ENCODE measurements around the gene AQP4. TPM values are rescaled to one million over a fixed set of nuclear protein-coding genes. Genes with fewer than 3 reads are reported as not detected.

Gene AQP4
- total and polyA plus RNA-seq, 3 experiments from 2014 or later = not detected

- Histone ChIP-seq H3K9me3 (ENCODE audit: low read length) (no peaks in the 10 kb centered on the region), H3K27ac (ENCODE audit: low read depth, low read length) (no peak overlapping the region), H3K4me1 (ENCODE audit: insufficient read depth, low read length) (no peaks in the 10 kb centered on the region), H3K27me3 (ENCODE audit: insufficient read depth, low read length, poor library complexity, severe bottlenecking) (no peaks in the 10 kb centered on the region), H3K4me3 (ENCODE audit: low read length) (no peak overlapping the region), H3K36me3 (ENCODE audit: insufficient read depth, low read length) (no peaks in the 10 kb centered on the region)
- Mint-ChIP-seq H3K4me3 (no peak overlapping the region), H3K4me1 (no peaks in the 10 kb centered on the region), H3K27ac (no peak overlapping the region), H3K27me3 (peaks cover 2 to 4% of the 10 kb centered on the region in 2 donors), H3K9me3 (peaks cover 4 to 13% (median 5%) of the 10 kb centered on the region in 5 donors), H3K36me3 (no peaks in the 10 kb centered on the region)
- DNase-seq = no peak
- POLR2A ChIA-PET = no interaction called here
- CTCF ChIA-PET = no interaction called here
Observed at GRCh38 chr18:26863122-26863879, 2.2 kb downstream of the AQP4 start.

GRCh38 chr18:26862084-26862483 is 3.4 kb downstream of the AQP4 start:
- no peak overlapping the region for H3K4me3 Mint-ChIP-seq
- no peaks in the 10 kb centered on the region for H3K4me1 Mint-ChIP-seq
- ChIA-PET POLR2A (no interaction called here), CTCF (no interaction called here)
- peaks cover 4 to 13% (median 7%) of the 10 kb centered on the region in 5 donors for H3K9me3 Mint-ChIP-seq
- H3K36me3 Mint-ChIP-seq = no peaks in the 10 kb centered on the region
- Histone ChIP-seq H3K27me3 (ENCODE audit: insufficient read depth, low read length, poor library complexity, severe bottlenecking) (no peaks in the 10 kb centered on the region), H3K4me3 (ENCODE audit: low read length) (no peak overlapping the region), H3K27ac (ENCODE audit: low read depth, low read length) (no peak overlapping the region), H3K4me1 (ENCODE audit: insufficient read depth, low read length) (no peaks in the 10 kb centered on the region), H3K9me3 (ENCODE audit: low read length) (no peaks in the 10 kb centered on the region), H3K36me3 (ENCODE audit: insufficient read depth, low read length) (no peaks in the 10 kb centered on the region)
- H3K27ac Mint-ChIP-seq = no peak overlapping the region
- DNase-seq = no peak
- peaks cover 2 to 4% of the 10 kb centered on the region in 2 donors for H3K27me3 Mint-ChIP-seq

GRCh38 chr18:26854292-26854881 is 11.1 kb downstream of the AQP4 start:
- no peak overlapping the region for H3K27ac Mint-ChIP-seq
- no peak overlapping the region for H3K4me3 ChIP-seq (ENCODE audit: low read length)
- H3K27ac ChIP-seq (ENCODE audit: low read depth, low read length) = no peak overlapping the region
- ChIA-PET CTCF (no interaction called here), POLR2A (no interaction called here)
- no peaks in the 10 kb centered on the region for H3K9me3 ChIP-seq (ENCODE audit: low read length)
- H3K36me3 ChIP-seq (ENCODE audit: insufficient read depth, low read length) = no peaks in the 10 kb centered on the region
- H3K9me3 Mint-ChIP-seq = peaks cover 0 to 7% (median 5%) of the 10 kb centered on the region in 5 donors
- H3K27me3 ChIP-seq (ENCODE audit: insufficient read depth, low read length, poor library complexity, severe bottlenecking) = no peaks in the 10 kb centered on the region
- H3K27me3 Mint-ChIP-seq = no peaks in the 10 kb centered on the region
- no peak for DNase-seq
- H3K36me3 Mint-ChIP-seq = no peaks in the 10 kb centered on the region
- H3K4me3 Mint-ChIP-seq = no peak overlapping the region
- H3K4me1 ChIP-seq (ENCODE audit: insufficient read depth, low read length) = no peaks in the 10 kb centered on the region
- no peaks in the 10 kb centered on the region for H3K4me1 Mint-ChIP-seq

- Mint-ChIP-seq H3K4me1 (no peaks in the 10 kb centered on the region), H3K27ac (no peak overlapping the region), H3K4me3 (no peak overlapping the region), H3K27me3 (no peaks in the 10 kb centered on the region), H3K36me3 (no peaks in the 10 kb centered on the region), H3K9me3 (peaks cover 0 to 7% (median 5%) of the 10 kb centered on the region in 5 donors)
- Histone ChIP-seq H3K27ac (ENCODE audit: low read depth, low read length) (no peak overlapping the region), H3K36me3 (ENCODE audit: insufficient read depth, low read length) (no peaks in the 10 kb centered on the region), H3K9me3 (ENCODE audit: low read length) (no peaks in the 10 kb centered on the region), H3K4me1 (ENCODE audit: insufficient read depth, low read length) (no peaks in the 10 kb centered on the region), H3K27me3 (ENCODE audit: insufficient read depth, low read length, poor library complexity, severe bottlenecking) (no peaks in the 10 kb centered on the region), H3K4me3 (ENCODE audit: low read length) (no peak overlapping the region)
- DNase-seq = no peak
- ChIA-PET CTCF (no interaction called here), POLR2A (no interaction called here)
Observed at GRCh38 chr18:26853401-26853800, 12.1 kb downstream of the AQP4 start.

GRCh38 chr18:26843760-26844159 is 21.7 kb downstream of the AQP4 start:
- Mint-ChIP-seq H3K27me3 (no peaks in the 10 kb centered on the region), H3K9me3 (peaks cover 3 to 15% (median 5%) of the 10 kb centered on the region in 5 donors), H3K4me3 (no peak overlapping the region), H3K36me3 (no peaks in the 10 kb centered on the region), H3K4me1 (no peaks in the 10 kb centered on the region), H3K27ac (no peak overlapping the region)
- Histone ChIP-seq H3K27ac (ENCODE audit: low read depth, low read length) (no peak overlapping the region), H3K36me3 (ENCODE audit: insufficient read depth, low read length) (no peaks in the 10 kb centered on the region), H3K4me1 (ENCODE audit: insufficient read depth, low read length) (no peaks in the 10 kb centered on the region), H3K27me3 (ENCODE audit: insufficient read depth, low read length, poor library complexity, severe bottlenecking) (no peaks in the 10 kb centered on the region), H3K4me3 (ENCODE audit: low read length) (no peak overlapping the region), H3K9me3 (ENCODE audit: low read length) (no peaks in the 10 kb centered on the region)
- no peak for DNase-seq
- CTCF ChIA-PET = no interaction called here
- POLR2A ChIA-PET = no interaction called here

GRCh38 chr18:26840965-26841364 is 24.5 kb downstream of the AQP4 start:
- Mint-ChIP-seq H3K9me3 (peaks cover 4 to 15% (median 5%) of the 10 kb centered on the region in 5 donors), H3K36me3 (no peaks in the 10 kb centered on the region), H3K27ac (no peak overlapping the region), H3K27me3 (no peaks in the 10 kb centered on the region), H3K4me3 (no peak overlapping the region), H3K4me1 (no peaks in the 10 kb centered on the region)
- no peaks in the 10 kb centered on the region for H3K9me3 ChIP-seq (ENCODE audit: low read length)
- ChIA-PET POLR2A (no interaction called here), CTCF (interaction anchor here (0.6 kb wide), 1 partner anchor 211 kb away, joined by 3 read pairs; no protein-coding TSS in a partner anchor)
- H3K27ac ChIP-seq (ENCODE audit: low read depth, low read length) = no peak overlapping the region
- H3K27me3 ChIP-seq (ENCODE audit: insufficient read depth, low read length, poor library complexity, severe bottlenecking) = no peaks in the 10 kb centered on the region
- no peak for DNase-seq
- H3K4me3 ChIP-seq (ENCODE audit: low read length) = no peak overlapping the region
- H3K4me1 ChIP-seq (ENCODE audit: insufficient read depth, low read length) = no peaks in the 10 kb centered on the region
- H3K36me3 ChIP-seq (ENCODE audit: insufficient read depth, low read length) = no peaks in the 10 kb centered on the region

- H3K4me1 ChIP-seq (ENCODE audit: insufficient read depth, low read length) = no peaks in the 10 kb centered on the region
- CTCF ChIA-PET = no interaction called here
- Mint-ChIP-seq H3K4me3 (no peak overlapping the region), H3K36me3 (no peaks in the 10 kb centered on the region), H3K4me1 (no peaks in the 10 kb centered on the region), H3K27ac (no peak overlapping the region), H3K27me3 (no peaks in the 10 kb centered on the region), H3K9me3 (peaks cover 3 to 5% (median 4%) of the 10 kb centered on the region in 5 donors)
- DNase-seq = no peak
- H3K36me3 ChIP-seq (ENCODE audit: insufficient read depth, low read length) = no peaks in the 10 kb centered on the region
- no peak overlapping the region for H3K27ac ChIP-seq (ENCODE audit: low read depth, low read length)
- POLR2A ChIA-PET = no interaction called here
- no peaks in the 10 kb centered on the region for H3K9me3 ChIP-seq (ENCODE audit: low read length)
- no peak overlapping the region for H3K4me3 ChIP-seq (ENCODE audit: low read length)
- H3K27me3 ChIP-seq (ENCODE audit: insufficient read depth, low read length, poor library complexity, severe bottlenecking) = no peaks in the 10 kb centered on the region
Observed at GRCh38 chr18:26839609-26840008, 25.9 kb downstream of the AQP4 start.

- H3K27ac Mint-ChIP-seq = no peak overlapping the region
Observed at GRCh38 chr18:26832302-26832701, 33.2 kb downstream of the AQP4 start.

More at GRCh38 chr18:26832302-26832701, 33.2 kb downstream of the AQP4 start:
- peaks cover 0 to 6% (median 3%) of the 10 kb centered on the region in 5 donors for H3K9me3 Mint-ChIP-seq
- Histone ChIP-seq H3K4me1 (ENCODE audit: insufficient read depth, low read length) (no peaks in the 10 kb centered on the region), H3K36me3 (ENCODE audit: insufficient read depth, low read length) (no peaks in the 10 kb centered on the region), H3K27me3 (ENCODE audit: insufficient read depth, low read length, poor library complexity, severe bottlenecking) (no peaks in the 10 kb centered on the region), H3K27ac (ENCODE audit: low read depth, low read length) (no peak overlapping the region), H3K4me3 (ENCODE audit: low read length) (no peak overlapping the region), H3K9me3 (ENCODE audit: low read length) (no peaks in the 10 kb centered on the region)
- peaks cover 0 to 1% (median 0%) of the 10 kb centered on the region in 3 donors for H3K36me3 Mint-ChIP-seq
- H3K4me1 Mint-ChIP-seq = no peaks in the 10 kb centered on the region
- ChIA-PET POLR2A (interaction anchor here (0.6 kb wide), 1 partner anchor 20 kb away, joined by 3 read pairs; no protein-coding TSS in a partner anchor), CTCF (no interaction called here)
- no peak overlapping the region for H3K4me3 Mint-ChIP-seq
- no peaks in the 10 kb centered on the region for H3K27me3 Mint-ChIP-seq
- DNase-seq = no peak

Measured in CD8-positive, alpha-beta memory T cell (primary cell).